Body of pancreas (tissue), 4 donors: Measurements from ENCODE around the gene GRXCR2.

Experiments
- CTCF ChIP-seq, 7 experiments: fragments of 450-650 bp in 4 of 7; fragments of 200-600 bp in 3 of 7; sonication (generic) in 3 of 7; IDR thresholded peaks; one replicate each; pipeline ENCODE4 v1.5.1; 2016 to 2019; ENCODE audit warnings: antibody characterized with exemption in 7 of 7
- POLR2A ChIP-seq, 3 donors: fragments of 450-650 bp; IDR thresholded peaks; one replicate each; pipeline ENCODE4 v1.6.1; 2016; ENCODE audit warnings: antibody characterized with exemption in 3 of 3, mild to moderate bottlenecking in 2 of 3

- TF ChIP-seq CTCF (IDR thresholded peaks at IDR 0.05) = no peak
- no peak for TF ChIP-seq POLR2A (IDR thresholded peaks at IDR 0.05)
Observed at GRCh38 chr5:145921211-145921610, 48.4 kb upstream of the GRXCR2 start.
